Spleen (tissue), 7 donors: ENCODE results near the gene FBXW5.

ENCODE experiments used
- POLR2AphosphoS5 ChIP-seq, 3 donors: sonication (generic); formaldehyde crosslinking; IDR thresholded peaks; one replicate each; pipeline ENCODE4 v1.5.1; 2017; ENCODE audit warnings: antibody characterized with exemption in 3 of 3
- TF ChIP-seq, protein P1 (sequence below), 11 experiments: fragments of 200-600 bp in 7 of 11; fragments of 450-650 bp in 4 of 11; sonication (generic) in 4 of 11; IDR thresholded peaks in 8 of 11; conservative IDR thresholded peaks in 3 of 11; 1 replicate in 7 of 11; 2 replicates in 4 of 11; pipeline versions ENCODE4 v1.4.0 to v1.8.0; 2016 to 2021; ENCODE audit warnings: antibody characterized with exemption in 11 of 11, inconsistent platforms in 4 of 11, mild to moderate bottlenecking in 1 of 11
- donor health status: DM: no; HTN: no; CAD: no; lungs with moderate emphysema.
- donor health status: DM: no; HTN: no; CAD: no.
- donor health status: DM: no; HTN: no; CAD: no.

DNA sequence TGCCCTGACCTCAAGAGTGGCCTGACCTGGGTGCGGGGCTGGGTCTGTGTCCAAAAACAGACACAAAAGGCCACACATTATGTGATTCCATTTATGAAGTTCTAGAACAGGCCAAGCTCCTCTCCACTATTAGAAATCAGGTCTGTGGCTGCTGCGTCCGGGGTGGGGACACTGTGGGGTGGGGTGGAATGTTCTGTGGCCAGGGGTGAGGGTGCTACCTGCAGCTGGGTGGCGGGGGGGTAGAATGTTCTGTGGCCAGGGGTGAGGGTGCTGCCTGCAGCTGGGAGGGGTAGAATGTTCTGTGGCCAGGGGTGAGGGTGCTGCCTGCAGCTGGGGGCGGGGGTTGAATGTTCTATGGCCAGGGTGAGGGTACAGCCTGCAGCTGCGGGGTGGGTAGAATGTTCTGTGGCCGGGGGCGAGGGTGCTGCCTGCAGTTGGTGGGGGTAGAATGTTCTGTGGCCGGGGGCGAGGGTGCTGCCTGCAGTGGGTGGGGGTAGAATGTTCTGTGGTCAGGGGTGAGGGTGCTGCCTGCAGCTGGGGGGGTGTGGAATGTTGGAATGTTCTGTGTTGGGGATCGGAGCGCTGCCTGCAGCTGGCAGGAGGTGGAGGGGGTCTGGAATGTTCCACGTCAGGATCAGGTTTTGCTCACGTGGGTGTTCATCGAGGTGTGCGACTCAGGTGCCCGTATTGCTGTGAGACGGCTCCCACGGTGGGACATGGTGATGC lies 15.8 kb upstream of the FBXW5 start:
- TF ChIP-seq POLR2AphosphoS5 (IDR thresholded peaks at IDR 0.05): no peak
- TF ChIP-seq, protein P1, sequence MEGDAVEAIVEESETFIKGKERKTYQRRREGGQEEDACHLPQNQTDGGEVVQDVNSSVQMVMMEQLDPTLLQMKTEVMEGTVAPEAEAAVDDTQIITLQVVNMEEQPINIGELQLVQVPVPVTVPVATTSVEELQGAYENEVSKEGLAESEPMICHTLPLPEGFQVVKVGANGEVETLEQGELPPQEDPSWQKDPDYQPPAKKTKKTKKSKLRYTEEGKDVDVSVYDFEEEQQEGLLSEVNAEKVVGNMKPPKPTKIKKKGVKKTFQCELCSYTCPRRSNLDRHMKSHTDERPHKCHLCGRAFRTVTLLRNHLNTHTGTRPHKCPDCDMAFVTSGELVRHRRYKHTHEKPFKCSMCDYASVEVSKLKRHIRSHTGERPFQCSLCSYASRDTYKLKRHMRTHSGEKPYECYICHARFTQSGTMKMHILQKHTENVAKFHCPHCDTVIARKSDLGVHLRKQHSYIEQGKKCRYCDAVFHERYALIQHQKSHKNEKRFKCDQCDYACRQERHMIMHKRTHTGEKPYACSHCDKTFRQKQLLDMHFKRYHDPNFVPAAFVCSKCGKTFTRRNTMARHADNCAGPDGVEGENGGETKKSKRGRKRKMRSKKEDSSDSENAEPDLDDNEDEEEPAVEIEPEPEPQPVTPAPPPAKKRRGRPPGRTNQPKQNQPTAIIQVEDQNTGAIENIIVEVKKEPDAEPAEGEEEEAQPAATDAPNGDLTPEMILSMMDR (IDR thresholded peaks at IDR 0.05 in 8 of 11, conservative IDR thresholded peaks at IDR 0.05 in 3 of 11): no peak
